ENCODE data around the gene PRKN.
"Not testable (repeated sequence)": the region's sequence is repeated elsewhere in the genome, so short reads cannot be mapped to it uniquely, and the experiment has no call there.

Gene PRKN

DNA sequence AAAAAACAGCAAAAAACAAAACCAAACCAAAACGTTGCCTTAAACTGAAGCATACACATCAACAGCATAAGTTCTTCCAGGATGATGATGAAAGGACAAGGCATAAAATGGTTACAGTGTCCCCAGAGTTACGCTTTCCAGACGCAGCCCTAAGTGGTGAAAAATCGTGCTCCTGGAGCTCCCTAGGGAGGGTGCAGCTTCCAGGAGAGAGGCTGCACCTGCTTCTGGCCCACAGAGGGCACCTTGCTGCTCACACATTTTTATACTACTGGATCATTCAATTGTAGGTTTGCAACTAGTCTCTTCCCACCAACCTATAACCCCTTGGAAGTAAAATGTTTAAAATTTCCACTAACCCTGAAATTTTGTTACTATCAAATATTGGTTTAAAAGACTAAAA, 115.0 kb downstream of the PRKN start:
- no peak for DNase-seq

DNA sequence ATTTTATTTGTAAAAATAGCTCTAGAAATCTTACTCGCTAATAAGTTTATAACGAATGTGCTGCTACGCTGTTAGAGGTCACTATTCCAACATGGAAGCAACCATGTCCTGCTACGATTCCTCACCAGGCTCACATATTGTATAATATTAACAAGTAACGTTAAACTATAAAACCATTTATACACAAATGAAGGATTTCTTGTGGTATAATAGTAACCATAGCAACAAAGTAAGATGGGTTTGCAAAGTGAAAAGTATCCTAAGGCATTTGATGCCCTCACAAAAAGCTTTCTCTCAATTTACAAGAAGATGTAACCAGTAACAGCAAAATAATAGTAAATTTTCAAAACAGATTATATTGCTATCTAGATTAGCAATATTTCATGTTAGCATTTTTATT, 117.2 kb downstream of the PRKN start:
- no peak for DNase-seq

GRCh38 chr6:162605881-162606280, 121.7 kb downstream of the PRKN start:
- DNase-seq, result no peak

DNA sequence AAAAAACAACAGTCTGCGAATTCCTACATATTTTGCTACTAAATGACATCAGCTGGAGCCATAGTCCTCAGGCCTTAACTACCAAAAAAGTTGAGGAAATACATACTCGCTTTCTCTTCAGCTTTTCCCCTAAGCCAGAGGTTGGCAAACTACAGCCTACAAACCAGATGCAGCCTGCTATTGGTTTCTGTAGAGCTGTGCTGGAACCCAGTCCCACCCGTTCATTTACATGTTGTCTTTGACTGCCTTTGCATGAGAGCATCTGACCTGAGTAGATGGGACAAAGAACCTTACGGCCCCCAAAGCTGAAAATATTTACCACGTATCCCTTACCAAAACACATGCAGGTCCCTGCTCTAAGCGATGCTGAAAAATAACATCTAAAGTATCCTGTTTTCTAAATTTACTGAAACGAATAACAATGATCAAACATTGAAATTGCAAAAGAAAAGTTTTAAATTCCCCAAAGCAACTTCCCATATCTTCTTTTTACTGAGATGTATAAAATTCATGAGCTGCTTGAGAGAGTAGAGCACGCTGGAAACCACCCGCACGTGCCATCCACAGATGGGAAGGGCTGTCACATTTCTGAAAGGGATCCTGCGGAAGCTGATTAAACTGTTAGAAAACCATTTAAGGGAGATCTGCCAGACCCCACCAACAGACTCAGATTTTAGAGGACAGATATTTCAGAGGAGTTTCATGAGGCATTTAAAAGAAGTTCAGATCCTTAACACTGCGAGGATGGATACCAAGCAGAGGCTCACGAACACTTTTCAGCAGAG, 124.1 kb downstream of the PRKN start:
- DNase-seq, result no peak

DNA sequence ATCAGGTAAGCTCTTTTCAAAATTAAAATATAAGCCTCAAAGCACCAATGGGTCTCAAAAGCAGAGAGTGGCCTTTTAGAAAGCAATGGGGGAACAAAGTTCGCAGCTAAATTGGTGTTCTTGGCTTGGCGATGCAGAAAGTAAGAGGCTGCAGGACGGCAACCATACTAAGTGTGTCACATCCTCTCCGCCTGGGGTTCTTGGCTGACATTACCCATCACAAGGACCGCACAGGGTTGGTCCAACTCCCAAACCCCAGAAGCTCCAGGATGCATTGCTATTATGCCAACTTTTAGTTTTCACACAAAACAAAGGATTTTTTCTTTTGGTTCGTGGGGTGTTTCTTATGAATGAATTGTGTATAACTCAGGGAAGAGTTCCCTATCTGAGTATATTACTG, 124.8 kb downstream of the PRKN start:
- DNase-seq, result no peak

GRCh38 chr6:162596676-162597075, 130.9 kb downstream of the PRKN start:
- DNase-seq, result no peak

GRCh38 chr6:162591517-162591916, 136.0 kb downstream of the PRKN start:
- DNase-seq, result no peak

GRCh38 chr6:162581988-162582780, 145.4 kb downstream of the PRKN start:
- DNase-seq, result no peak

DNA sequence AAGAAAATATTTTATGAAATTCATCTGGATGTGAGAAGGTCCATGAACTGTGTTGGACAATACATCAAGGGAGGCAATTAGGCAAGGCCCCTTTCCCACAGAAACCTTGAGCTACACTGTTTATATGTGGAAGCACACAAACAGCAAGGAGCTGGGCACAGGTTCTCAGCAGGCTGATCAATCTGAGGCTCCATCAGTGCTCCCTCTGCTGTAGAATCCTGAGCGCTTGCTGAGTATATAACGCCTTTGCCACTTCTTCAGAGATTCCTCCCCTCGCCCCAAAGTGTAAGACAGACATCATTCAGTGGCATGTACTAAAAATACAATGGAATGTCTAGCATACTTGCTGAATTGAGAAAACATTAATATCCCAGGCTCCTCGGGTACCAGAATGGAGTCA, 146.9 kb downstream of the PRKN start:
- DNase-seq, result no peak

DNA sequence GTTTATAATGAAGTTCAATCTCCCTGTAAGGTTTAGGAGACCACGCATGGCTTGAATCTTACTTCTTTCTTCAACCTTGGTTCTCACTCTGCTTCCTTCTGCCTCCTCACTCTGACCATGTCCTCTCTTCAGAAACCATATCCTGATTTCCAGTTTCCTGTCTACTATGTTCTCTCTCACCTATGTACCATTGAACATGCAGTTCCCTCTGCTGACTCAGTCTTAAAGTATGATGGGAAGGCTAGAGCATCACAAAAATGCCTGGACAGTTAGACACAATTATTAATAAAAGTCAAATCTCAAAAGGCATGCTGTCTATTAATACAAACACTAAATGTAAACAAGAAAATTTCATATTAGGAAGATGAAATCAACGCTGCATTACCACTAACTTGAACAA, 151.6 kb downstream of the PRKN start:
- DNase-seq, result no peak

DNA sequence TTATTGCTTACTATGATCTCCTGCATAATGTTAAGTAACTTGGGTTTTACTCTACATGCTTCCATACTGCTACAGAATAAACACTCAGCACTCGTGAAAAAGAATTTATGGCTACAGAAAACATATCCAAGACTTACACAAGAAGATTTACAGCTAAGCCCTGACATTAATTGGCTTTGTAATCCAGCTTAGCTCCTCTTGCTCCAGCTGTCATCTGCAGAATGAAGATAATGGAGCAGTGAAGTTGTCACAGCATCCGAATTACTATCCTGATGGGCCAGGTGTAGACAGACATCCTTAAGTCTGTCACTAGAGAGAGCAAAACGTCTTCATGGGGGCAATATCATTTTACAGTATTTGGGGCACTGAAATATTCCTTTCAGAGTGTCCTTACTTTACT, 155.3 kb downstream of the PRKN start:
- no peak for DNase-seq

DNA sequence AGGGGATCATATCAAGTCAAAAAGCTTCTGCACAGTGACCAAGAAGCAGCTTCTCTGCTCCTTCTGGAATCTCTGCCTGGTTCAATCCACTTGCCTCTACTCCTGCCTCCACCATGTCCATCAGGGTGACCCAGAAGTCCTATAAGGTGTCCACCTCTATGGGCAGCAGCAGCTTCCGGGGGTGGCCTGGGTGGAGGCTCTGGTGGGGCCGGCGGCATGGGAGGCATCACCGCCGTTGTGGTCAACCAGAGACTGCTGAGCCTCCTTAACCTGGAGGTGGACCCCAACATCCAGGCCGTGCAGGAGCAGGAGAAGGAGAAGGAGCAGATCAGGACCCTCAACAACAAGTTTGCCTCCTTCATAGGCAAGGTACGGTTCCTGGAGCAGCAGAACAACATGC, 159.3 kb downstream of the PRKN start:
- no peak for DNase-seq

DNA sequence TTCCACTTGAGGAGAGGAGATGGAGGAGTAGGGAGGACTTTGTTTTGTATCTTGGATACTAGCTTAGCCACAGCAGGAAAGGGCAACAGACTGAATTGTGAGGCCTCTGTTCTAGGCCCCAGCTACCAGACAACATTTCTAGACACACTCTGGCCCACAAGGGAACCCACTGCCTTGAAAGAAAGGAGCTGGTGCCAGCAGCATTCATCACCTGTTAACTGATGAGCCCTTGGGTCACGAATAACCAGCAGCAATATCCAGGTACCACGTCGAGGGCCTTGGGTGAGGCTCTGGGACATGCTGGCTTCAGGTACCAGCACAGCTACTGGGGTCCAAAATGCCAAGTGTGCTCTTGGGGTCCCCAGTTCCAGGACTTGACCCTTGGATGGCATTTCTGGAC, 165.5 kb downstream of the PRKN start:
- no peak for DNase-seq

GRCh38 chr6:162560891-162561290, 166.7 kb downstream of the PRKN start:
- DNase-seq, result no peak

DNA sequence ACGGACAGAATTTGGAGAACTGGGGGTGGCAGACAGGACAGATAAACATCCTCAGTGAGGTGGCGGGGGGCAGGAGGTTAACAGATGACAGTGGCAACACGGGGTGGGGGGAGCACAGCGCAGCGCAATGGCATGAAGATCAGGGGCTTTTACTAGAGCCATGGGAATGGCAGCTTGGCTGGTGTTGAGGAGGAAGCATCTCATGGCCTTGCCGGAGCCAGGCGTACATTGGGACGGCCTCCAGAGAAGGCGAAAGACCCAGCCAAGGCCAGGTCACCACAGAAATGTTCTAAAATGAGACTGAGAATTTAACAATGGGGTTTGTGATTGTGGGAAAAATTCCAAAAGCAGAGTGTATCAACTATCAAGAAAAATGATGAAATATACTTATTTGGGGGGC, 173.0 kb downstream of the PRKN start:
- no peak for DNase-seq

- no peak for DNase-seq
These were observed 180.7 kb downstream of the PRKN start for GRCh38 chr6:162546905-162547304.

- DNase-seq, result no peak
These were observed 184.3 kb downstream of the PRKN start for GRCh38 chr6:162543221-162543620.

DNA sequence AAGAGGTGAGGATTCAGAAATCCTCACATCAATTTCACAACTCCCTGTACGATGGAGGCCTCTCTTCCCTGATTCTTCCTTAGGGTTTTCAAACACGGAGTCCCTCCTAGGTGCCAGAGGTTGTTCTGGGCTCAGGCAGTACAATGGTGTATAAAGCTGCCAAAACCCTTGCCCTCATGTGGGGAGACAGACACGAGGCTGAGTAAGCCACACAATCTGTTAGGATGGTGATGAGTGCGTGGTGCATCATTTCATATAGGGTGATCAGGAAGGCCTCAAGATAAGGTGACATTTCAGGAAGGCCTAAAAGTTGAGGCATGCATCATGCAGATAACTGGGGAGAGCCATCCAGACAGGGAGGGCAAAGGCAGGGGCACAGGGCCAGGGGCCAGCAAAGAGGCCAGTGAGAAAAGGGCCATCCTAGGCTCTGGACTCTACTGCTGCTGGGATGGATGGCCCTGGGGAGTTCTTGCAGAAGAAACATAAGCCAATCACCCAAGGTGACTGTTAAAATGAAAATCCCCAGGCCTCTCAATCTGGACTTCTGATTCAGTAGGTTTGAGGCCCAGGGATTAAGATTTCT, 186.5 kb downstream of the PRKN start:
- no peak for DNase-seq

DNA sequence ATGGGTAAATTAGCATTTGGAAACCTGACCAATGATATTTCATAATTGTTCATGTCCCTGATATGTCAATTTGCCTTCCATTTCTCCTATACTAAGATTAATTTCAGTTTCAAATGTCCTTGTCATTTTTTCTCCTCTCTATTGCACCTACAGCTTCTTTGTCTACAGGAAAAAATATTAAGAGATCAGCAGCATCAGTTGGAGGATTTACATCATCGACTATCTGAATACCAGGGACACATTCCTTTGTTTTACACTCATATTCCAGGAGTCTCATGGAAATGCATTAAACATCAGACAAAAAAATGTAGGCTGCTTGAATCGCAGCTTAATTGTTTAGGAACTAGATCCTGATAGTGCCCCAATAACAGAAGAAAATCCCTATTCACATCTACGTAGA, 188.2 kb downstream of the PRKN start:
- no peak for DNase-seq

DNA sequence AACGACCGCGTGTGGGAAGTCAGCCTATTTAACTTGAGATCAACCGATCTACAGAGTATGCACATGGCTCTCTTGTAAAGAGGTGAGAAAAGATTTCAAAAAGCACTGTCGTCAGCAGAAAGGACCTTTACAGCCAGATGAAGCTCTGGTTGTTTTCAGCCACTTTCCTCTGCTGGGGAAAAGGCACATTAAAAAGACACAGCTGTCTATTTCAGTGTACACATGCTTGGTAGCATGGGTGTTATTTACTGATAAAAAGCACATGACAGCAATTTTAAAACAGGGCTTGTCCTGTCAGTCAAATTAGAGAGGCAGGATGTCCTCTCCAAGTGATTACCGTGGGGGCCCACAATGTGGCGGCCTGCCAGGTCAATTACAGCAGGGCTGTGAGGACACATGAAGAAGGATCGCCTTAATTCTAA, 188.9 kb downstream of the PRKN start:
- DNase-seq, result peak; percentile 8

- no peak for DNase-seq
These were observed 194.6 kb downstream of the PRKN start for GRCh38 chr6:162533009-162533400.

GRCh38 chr6:162532283-162533008, 195.1 kb downstream of the PRKN start:
- no peak for DNase-seq

- DNase-seq, result not testable (repeated sequence)
These were observed 196.2 kb downstream of the PRKN start for GRCh38 chr6:162531391-162531790.

Measured in NCI-H1694 (cell line).